SIG-M5 treated with dmso at 0.1 percent for 504 hours (cell line): ENCODE results near the gene TCF4.

Experiments used
- DNase-seq: peaks from one replicate; lab custom pipeline; 2025; ENCODE audit not compliant: unreplicated experiment; lab: John Stamatoyannopoulos, UW

Gene TCF4

GRCh38 chr18:55506074-55506473 lies 81.9 kb downstream of the TCF4 start:
- no peak for DNase-seq

DNA sequence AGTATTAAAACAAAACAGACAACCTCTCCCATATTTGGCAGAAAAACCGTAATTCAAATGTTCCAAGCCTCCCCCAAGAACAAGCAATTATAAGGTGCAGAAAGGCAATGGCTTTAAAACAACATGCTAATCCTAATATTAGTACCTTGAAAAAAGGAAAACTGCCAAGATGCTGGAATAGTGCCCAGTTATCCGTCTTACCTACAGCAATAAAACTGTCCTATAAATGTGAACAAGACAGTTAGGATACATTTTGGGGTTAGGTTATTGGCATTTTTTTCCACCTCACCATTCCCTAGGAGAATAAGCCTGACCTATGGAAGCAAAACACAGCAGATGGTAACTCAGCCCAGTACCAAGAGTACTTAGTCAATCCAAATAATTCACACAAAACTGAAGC lies 83.2 kb downstream of the TCF4 start:
- DNase-seq, result no peak

DNA sequence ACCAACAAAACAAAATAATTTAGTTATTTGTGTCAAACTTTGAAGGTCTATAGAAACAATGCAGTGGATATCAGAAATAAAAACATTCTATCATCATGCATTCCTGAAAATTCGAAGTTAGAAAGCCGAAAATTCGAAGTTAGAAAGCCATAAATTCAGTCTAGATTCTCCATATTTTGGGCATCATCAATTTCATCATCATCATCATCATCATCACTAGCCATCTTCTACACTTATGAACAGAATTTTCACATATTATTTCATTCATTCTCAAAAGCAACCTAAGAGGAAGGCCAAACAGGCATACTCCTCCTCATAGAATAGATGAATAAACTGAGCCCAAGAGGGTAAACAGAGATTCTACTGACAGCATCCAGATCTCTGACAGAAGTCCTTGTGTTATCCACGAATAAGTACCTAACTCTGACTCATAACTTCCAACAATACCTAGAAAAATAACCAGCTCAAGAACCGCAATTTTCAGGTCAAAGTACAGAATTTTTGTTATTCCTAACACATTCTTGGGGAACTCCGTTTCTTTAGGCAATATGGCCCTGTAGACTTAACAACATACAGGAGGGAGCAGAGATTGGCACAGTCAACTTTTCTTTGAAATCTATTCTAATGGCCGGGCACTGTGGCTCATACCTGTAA lies 84.7 kb downstream of the TCF4 start:
- DNase-seq, result no peak

- no peak for DNase-seq
Measured at GRCh38 chr18:55501982-55502710, 85.8 kb downstream of the TCF4 start.

DNA sequence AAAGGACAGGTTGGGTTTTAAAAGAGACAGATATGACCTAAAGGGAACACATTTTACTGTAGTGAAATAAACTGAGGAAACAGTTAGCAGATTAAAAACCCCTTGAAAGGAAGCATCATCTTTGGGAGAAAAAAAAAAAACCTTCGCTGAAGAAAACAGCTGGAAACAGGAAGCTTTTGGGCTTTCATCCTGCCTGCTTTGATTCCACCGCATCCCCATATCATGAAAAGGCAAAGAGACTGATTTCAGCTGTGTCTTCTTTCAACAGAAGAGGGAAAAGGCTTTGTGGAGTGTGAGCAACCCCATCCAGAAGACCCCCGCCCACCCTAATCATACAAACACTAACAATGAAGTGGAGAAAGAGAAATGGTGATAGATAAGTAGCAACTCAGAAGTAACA lies 86.4 kb downstream of the TCF4 start:
- no peak for DNase-seq

DNA sequence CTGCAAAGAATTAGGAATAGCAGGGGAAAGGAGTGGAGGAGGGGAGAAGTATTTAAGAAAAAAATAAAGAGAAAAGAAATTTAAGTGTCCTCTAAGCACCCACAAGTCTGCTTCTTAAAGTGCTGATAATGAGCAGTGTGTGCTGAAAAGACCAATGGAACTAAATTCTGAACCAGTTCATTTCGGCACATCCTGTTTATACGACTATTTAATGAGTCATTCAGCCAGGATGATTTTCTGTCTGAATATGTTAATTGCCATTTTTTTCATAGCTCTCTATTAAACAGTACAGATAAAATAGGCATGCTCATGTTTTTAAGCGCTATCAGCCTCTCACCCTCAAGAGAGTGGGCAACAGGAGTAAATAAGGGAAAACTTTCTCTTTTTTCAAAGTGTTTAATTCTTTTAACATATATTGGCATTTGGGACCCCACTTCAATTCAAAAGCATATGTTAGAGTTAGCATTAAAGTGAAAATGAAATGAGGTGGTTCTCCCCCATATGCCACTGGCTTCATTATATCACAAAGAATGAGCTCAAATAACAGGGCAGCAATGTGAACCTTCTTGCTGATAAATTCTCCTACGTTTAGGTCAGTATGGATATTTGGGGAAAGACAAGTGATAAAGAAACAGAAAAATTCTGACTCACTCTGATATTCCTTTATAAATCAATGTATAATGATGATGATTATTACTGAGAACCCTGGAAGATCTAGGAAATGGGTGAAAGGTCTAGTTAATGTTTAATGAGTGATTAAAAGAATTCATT lies 87.5 kb downstream of the TCF4 start:
- DNase-seq, result no peak

DNA sequence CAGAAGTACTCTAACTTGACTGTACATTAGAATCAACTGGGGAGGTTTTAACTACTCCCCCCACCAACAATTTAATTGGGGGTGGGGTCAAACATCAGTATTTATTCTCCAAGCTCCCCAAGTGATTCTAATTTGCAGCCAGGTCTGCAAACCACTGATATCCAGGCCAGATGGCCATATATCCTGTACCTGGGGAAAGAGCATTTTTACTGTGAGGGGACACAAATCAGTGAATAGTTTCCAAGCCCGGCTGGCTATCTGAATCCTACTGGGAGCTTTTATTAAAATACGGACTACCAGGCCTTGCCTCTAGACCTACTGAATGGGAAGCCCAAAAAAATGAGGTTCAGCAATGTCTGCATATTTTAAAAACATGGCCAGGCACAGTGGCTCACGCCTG lies 88.5 kb downstream of the TCF4 start:
- DNase-seq, result no peak

- no peak for DNase-seq
Measured at GRCh38 chr18:55497825-55498403, 90.1 kb downstream of the TCF4 start.

GRCh38 chr18:55494899-55495298 lies 93.1 kb downstream of the TCF4 start:
- no peak for DNase-seq

DNA sequence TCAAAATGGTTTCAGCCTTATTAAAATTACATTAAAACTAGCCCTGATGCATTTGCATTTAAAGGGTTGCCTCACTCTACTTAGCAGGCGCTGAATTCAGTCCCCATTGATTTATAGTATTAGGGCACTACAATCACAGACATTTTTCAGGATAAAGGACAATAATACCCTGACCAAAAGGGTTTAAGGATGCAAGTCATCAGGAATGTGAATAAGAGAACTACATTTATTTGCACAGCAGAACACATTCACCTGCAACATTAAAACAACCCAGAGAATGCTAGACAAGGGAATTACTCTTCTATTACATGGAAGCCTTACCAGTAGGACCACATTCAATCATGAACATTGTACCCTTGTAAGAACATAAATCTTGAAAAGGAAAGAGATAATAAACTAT lies 93.6 kb downstream of the TCF4 start:
- DNase-seq, result no peak

DNA sequence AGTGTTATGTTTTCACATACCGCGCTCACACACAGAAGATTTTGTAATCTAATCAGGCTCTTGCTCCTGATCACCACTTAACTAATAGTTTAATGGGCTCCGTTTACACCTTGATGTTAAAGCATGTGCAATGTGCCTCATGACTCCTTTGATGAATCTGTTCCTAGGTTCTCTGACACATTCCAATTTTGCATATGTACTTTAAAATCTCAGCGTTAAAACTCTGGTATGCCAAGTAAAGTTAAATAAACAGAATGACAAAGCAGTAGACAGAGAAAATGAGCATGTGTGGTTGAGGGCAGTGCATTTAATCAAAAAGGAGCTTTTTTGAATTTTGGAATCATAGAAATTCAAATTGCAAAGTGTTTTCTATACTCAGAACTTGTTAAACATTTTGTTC lies 96.4 kb downstream of the TCF4 start:
- DNase-seq, result no peak

GRCh38 chr18:55489034-55489986 lies 98.7 kb downstream of the TCF4 start:
- no peak for DNase-seq

GRCh38 chr18:55488473-55488872 lies 99.5 kb downstream of the TCF4 start:
- no peak for DNase-seq

GRCh38 chr18:55487997-55488396 lies 100.0 kb downstream of the TCF4 start:
- no peak for DNase-seq

GRCh38 chr18:55486936-55487335 lies 101.1 kb downstream of the TCF4 start:
- DNase-seq, result no peak

GRCh38 chr18:55485666-55486065 lies 102.3 kb downstream of the TCF4 start:
- DNase-seq, result no peak

DNA sequence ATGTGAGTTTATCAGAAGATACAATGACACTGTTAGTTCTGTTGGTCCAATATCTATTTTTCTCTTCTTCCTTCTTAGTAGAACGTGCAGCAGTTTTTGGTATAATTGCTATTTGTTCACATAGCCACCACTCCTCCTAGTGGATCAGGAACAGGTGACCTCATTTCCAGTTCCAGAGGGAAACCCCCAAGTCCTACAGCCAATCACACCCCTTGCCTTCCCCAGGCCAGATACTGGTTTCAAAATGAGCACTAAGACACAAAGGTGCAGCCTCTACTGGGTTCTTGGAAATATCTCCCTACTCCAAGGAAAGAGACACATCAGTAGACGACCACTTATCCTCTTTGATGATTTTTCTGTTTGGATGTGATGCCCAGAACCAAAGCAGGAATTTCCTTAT lies 103.2 kb downstream of the TCF4 start:
- DNase-seq, result no peak

DNA sequence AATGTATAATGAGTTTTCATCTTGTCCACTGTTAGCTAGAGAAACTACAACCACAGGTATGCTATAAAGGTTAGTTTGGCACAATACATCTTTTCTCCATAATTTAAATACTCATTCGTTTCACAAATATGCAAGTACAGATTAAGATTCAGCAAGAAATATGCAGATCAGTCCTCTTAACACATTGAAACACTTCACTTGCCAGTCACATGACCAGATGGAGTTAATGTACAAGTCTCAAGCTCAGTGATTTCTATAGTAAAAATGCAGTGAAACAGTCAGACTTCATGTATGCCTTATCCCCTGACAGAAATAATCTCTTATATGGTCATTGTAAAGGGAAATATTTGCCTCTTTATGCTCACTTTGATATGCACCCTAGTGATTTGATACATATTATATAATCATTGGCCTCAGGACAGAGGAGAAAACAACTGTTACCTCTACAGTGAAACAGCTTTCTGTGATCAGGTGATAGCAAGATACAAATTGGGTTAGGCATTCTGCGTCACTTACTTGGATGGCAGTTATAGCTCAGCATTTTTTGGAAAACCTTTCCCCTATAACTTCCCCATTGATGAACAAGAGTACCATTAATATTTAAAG lies 104.6 kb downstream of the TCF4 start:
- no peak for DNase-seq

DNA sequence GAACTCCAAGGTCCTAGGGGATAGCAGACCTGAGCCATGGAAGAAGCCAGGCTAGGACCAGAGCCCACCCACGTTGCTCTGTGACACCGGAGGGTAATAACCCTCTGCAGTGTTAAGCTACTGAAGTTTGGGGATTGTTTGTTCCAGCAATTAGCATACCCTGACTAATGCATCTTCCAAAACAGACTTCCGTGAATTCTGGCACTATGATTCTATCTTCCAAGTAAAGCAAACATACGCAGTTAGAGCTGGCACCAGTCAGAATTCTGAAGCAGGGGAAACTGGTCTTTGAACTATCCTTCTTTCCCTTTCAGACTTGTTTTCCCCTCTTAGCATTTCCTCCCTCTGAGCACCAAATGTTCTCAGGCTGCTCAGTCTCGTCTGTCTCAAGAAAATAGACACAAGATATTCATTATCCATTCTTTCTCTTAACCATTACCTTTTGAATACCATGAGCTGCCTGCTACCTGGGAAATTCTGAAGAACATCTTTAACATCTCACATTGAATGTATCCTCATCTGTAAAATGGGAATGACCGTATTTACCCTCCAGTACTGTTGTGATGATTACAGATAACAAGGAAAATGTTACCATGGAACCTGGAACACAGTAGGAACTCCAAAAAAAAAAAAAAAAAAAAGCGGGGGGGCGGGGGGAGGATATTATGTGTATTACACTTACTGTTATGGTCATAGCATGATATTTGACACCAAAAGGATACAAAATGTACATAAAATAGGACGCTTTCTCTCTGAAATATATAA lies 108.2 kb downstream of the TCF4 start:
- no peak for DNase-seq
